Hepatocyte (in vitro differentiated cells): ENCODE measurements around the gene NEUROD2.

Experiments used
- EZH2 ChIP-seq: fragments of 200-600 bp; sonication (generic); IDR thresholded peaks from 2 replicates; pipeline ENCODE4 v1.6.1; 2016; ENCODE audit warnings: antibody characterized with exemption, mild to moderate bottlenecking, borderline replicate concordance
- TF ChIP-seq, protein P1 (sequence below): fragments of 200-600 bp; sonication (generic); IDR thresholded peaks from 2 replicates; pipeline ENCODE4 v1.5.1; 2016; ENCODE audit warnings: antibody characterized with exemption, mild to moderate bottlenecking; ENCODE audit not compliant: poor library complexity

DNA sequence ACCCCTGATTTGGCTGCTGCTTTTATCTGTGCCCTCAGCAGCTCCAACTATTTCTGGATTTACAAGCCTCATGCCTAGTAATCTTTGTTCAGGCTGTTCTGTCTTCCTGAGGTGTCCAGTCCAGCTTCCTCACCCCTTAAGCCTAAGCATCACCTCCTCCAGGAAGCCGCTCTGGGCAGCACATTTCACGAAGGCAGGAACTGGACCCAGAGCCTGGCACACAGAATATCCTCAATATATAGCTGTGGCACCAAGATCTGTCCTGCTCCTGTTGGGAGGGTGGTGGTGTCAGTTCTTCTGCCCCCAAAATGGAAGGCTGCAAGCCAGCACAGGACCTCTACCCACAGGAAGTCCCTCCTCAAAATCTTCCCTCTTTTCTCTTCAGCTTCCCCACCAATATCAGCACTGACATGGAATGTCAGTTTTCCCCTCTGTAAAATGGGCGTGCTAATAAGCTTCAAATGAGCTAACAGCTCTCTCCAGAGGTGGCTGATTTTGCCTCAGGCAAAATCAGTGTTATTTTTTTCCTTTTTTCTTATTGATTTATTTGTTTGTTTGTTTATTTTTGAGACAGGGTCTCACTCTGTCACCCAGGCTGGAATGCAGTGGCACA is 6.9 kb upstream of the NEUROD2 start:
- TF ChIP-seq, protein P1, sequence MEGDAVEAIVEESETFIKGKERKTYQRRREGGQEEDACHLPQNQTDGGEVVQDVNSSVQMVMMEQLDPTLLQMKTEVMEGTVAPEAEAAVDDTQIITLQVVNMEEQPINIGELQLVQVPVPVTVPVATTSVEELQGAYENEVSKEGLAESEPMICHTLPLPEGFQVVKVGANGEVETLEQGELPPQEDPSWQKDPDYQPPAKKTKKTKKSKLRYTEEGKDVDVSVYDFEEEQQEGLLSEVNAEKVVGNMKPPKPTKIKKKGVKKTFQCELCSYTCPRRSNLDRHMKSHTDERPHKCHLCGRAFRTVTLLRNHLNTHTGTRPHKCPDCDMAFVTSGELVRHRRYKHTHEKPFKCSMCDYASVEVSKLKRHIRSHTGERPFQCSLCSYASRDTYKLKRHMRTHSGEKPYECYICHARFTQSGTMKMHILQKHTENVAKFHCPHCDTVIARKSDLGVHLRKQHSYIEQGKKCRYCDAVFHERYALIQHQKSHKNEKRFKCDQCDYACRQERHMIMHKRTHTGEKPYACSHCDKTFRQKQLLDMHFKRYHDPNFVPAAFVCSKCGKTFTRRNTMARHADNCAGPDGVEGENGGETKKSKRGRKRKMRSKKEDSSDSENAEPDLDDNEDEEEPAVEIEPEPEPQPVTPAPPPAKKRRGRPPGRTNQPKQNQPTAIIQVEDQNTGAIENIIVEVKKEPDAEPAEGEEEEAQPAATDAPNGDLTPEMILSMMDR = no peak
- no peak for TF ChIP-seq EZH2
